Caco-2 (cell line): ENCODE results near the gene FAM170A. TPM values are rescaled to one million over a fixed set of nuclear protein-coding genes. Genes with fewer than 3 reads are reported as not detected.

Experiments
- Bru-seq: library from RNA; stranded (reverse); fragments of 400-500 nt; gene quantifications from one replicate; lab custom pipeline; 2021; lab: Mats Ljungman, UMichigan
- BruChase-seq, 2 experiments: library from RNA; stranded (reverse); fragments of 400-500 nt; gene quantifications; one replicate each; lab custom pipeline; 2021; lab: Mats Ljungman, UMichigan
- BruUV-seq: library from RNA; stranded (reverse); fragments of 400-500 nt; replicated peaks from 2 replicates; lab custom pipeline; 2021; lab: Mats Ljungman, UMichigan
- CTCF ChIA-PET: fragments of 300-600 bp; sonication (Branson Sonifier 250); formaldehyde crosslinking; loops from one replicate; lab custom pipeline; 2022; ENCODE audit warnings: antibody characterized with exemption; lab: Charles Lee
- POLR2A ChIA-PET: fragments of 300-600 bp; sonication (Branson Sonifier 250); formaldehyde crosslinking; loops from one replicate; lab custom pipeline; 2022; ENCODE audit warnings: antibody characterized with exemption; lab: Charles Lee
- DNase-seq, 2 experiments: peaks; one replicate each; pipeline versions ENCODE4 v3.0.0 to v3.0.0-alpha.2; 2020 to 2022
- H3K27me3 ChIP-seq: replicated peaks from 2 replicates; pipeline ENCODE4 v1.6.0; 2011; ENCODE audit warnings: low read length; ENCODE audit not compliant: control insufficient read depth, insufficient read depth
- H3K36me3 ChIP-seq: 2 replicates; pipeline ENCODE4 v1.5.1; 2011; ENCODE audit warnings: low read length; ENCODE audit not compliant: control insufficient read depth, insufficient read depth
- H3K4me1 ChIP-seq: fragments of 250-450 bp; sonication (Bioruptor Pico); 2 replicates; pipeline ENCODE4 v1.5.1; 2020; ENCODE audit warnings: mild to moderate bottlenecking
- H3K4me3 ChIP-seq: 2 replicates; pipeline ENCODE4 v1.5.1; 2011; ENCODE audit warnings: low read depth, mild to moderate bottlenecking, control low read depth, low read length
- H3K9me3 ChIP-seq: fragments of 250-450 bp; sonication (Bioruptor Pico); 2 replicates; pipeline ENCODE4 v1.5.1; 2020; ENCODE audit warnings: mild to moderate bottlenecking, moderate library complexity
- H3K27ac Mint-ChIP-seq: one replicate; pipeline ENCODE4 v1.8.0; 2022; ENCODE audit warnings: mixed read lengths; ENCODE audit not compliant: unreplicated experiment
- H3K27me3 Mint-ChIP-seq: one replicate; pipeline ENCODE4 v1.8.0; 2022; ENCODE audit warnings: mixed read lengths; ENCODE audit not compliant: insufficient read depth, unreplicated experiment
- H3K36me3 Mint-ChIP-seq: one replicate; pipeline ENCODE4 v1.8.0; 2022; ENCODE audit warnings: mild to moderate bottlenecking, mixed read lengths; ENCODE audit not compliant: insufficient read depth, unreplicated experiment
- H3K4me1 Mint-ChIP-seq: one replicate; pipeline ENCODE4 v1.8.0; 2022; ENCODE audit warnings: low read depth, mixed read lengths; ENCODE audit not compliant: unreplicated experiment
- H3K4me3 Mint-ChIP-seq: one replicate; pipeline ENCODE4 v1.8.0; 2022; ENCODE audit warnings: mild to moderate bottlenecking, moderate library complexity, mixed read lengths; ENCODE audit not compliant: unreplicated experiment
- H3K9me3 Mint-ChIP-seq: one replicate; pipeline ENCODE4 v1.8.0; 2022; ENCODE audit warnings: mixed read lengths; ENCODE audit not compliant: unreplicated experiment
- intact Hi-C: fragments of 100-400 bp; cut with micrococcal nuclease; formaldehyde crosslinking; loops from one replicate; pipeline ENCODE4 v1.10.0; 2022; ENCODE audit not compliant: unreplicated experiment
- long read RNA-seq: library from polyadenylated mRNA; stranded (forward); transcript quantifications from one replicate; pipeline ENCODE4 v2.0.0, GENCODE V29; 2022
- total RNA-seq: library from RNA; stranded (reverse); gene quantifications from 2 replicates; pipeline ENCODE4 v1.2.3, GENCODE V29; 2022
- TF ChIP-seq, protein P1 (sequence below), 2 experiments: fragments of 200-600 bp in 1 of 2; IDR thresholded peaks; 1 replicate in 1 of 2; 2 replicates in 1 of 2; pipeline versions ENCODE4 v1.5.1 to v1.8.0; 2011 to 2022; ENCODE audit warnings: antibody characterized with exemption in 1 of 2, control low read depth in 1 of 2, inconsistent platforms in 1 of 2, low read depth in 1 of 2, low read length in 1 of 2, mild to moderate bottlenecking in 1 of 2, moderate library complexity in 1 of 2; ENCODE audit not compliant: insufficient read depth in 1 of 2, severe bottlenecking in 1 of 2, unreplicated experiment in 1 of 2

The FAM170A gene, protein sequence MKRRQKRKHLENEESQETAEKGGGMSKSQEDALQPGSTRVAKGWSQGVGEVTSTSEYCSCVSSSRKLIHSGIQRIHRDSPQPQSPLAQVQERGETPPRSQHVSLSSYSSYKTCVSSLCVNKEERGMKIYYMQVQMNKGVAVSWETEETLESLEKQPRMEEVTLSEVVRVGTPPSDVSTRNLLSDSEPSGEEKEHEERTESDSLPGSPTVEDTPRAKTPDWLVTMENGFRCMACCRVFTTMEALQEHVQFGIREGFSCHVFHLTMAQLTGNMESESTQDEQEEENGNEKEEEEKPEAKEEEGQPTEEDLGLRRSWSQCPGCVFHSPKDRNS
- total RNA-seq (not detected in 2 replicates), Bru-seq, nascent RNA (percentile 25 among the genes with signal in this experiment), BruChase-seq, experiment 1, labeled RNA remaining after a 2-hour chase (percentile 32 among the genes with signal in this experiment), BruChase-seq, experiment 2, labeled RNA remaining after a 6-hour chase (percentile 21 among the genes with signal in this experiment)
- long read RNA-seq = 0 reads

GRCh38 chr5:119629339-119629738 is at the start of gene FAM170A:
FAM170A (plus strand) TSS chr5:119629558; CDS start chr5:119629769, 211 bp downstream.
- intact Hi-C loops = no loop called here
- H3K4me3 Mint-ChIP-seq = no peak within 1 kb of the TSS
- H3K36me3 Mint-ChIP-seq = no peaks in the 10 kb centered on the region
- no TSS peak for BruUV-seq
- Histone ChIP-seq H3K4me1 (no peaks in the 10 kb centered on the region), H3K9me3 (no peaks in the 10 kb centered on the region), H3K27me3 (no peaks in the 10 kb centered on the region), H3K4me3 (no peak within 1 kb of the TSS), H3K36me3 (no peaks in the 10 kb centered on the region)
- H3K27ac Mint-ChIP-seq = no peak within 1 kb of the TSS
- H3K27me3 Mint-ChIP-seq = peaks cover 5% of the 10 kb centered on the region
- TF ChIP-seq, protein P1, sequence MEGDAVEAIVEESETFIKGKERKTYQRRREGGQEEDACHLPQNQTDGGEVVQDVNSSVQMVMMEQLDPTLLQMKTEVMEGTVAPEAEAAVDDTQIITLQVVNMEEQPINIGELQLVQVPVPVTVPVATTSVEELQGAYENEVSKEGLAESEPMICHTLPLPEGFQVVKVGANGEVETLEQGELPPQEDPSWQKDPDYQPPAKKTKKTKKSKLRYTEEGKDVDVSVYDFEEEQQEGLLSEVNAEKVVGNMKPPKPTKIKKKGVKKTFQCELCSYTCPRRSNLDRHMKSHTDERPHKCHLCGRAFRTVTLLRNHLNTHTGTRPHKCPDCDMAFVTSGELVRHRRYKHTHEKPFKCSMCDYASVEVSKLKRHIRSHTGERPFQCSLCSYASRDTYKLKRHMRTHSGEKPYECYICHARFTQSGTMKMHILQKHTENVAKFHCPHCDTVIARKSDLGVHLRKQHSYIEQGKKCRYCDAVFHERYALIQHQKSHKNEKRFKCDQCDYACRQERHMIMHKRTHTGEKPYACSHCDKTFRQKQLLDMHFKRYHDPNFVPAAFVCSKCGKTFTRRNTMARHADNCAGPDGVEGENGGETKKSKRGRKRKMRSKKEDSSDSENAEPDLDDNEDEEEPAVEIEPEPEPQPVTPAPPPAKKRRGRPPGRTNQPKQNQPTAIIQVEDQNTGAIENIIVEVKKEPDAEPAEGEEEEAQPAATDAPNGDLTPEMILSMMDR (IDR thresholded peaks at IDR 0.05; ENCODE audit: insufficient read depth in 1 of 2, low read depth in 1 of 2, low read length in 1 of 2, severe bottlenecking in 1 of 2, unreplicated experiment in 1 of 2) = no peak
- H3K4me1 Mint-ChIP-seq = no peaks in the 10 kb centered on the region
- ChIA-PET POLR2A (no interaction called here), CTCF (no interaction called here)
- DNase-seq = no peak
- no peaks in the 10 kb centered on the region for H3K9me3 Mint-ChIP-seq

GRCh38 chr5:119582987-119583386 is 46.4 kb upstream of the FAM170A start:
- intact Hi-C loops = no loop called here
- H3K36me3 Mint-ChIP-seq = peaks cover 5% of the 10 kb centered on the region

DNA sequence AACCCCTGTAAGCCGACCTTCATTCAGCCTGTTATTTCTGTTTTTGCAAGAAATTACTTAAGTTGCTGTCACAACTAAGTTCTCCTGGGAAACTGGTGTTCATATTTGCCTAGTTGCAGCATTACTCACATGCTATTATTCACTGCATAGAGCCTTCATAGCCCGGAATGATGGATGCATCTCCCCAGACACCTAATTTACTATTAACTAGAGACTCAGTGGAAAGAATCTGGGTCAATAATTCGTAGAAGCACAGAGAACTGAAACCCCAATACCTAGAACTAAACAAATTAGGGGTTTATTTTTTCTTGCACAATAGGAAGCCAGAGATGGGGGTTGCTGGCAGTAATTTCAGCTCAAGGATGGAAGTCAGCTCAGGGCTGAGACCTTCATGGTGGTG is 45.7 kb upstream of the FAM170A start:
- ChIA-PET CTCF (no interaction called here), POLR2A (no interaction called here)
- Histone ChIP-seq H3K27me3 (no peaks in the 10 kb centered on the region), H3K4me3 (no peak overlapping the region), H3K4me1 (peaks cover 17% of the 10 kb centered on the region), H3K36me3 (no peaks in the 10 kb centered on the region; the same call in 1 of the 2 replicates), H3K9me3 (no peaks in the 10 kb centered on the region)
- Mint-ChIP-seq H3K4me1 (peaks cover 33% of the 10 kb centered on the region), H3K27ac (no peak overlapping the region), H3K27me3 (no peaks in the 10 kb centered on the region), H3K4me3 (no peak overlapping the region), H3K9me3 (no peaks in the 10 kb centered on the region), H3K36me3 (peaks cover 5% of the 10 kb centered on the region)
- no peak for DNase-seq
- TF ChIP-seq, protein P1 (IDR thresholded peaks at IDR 0.05; ENCODE audit: insufficient read depth in 1 of 2, low read depth in 1 of 2, low read length in 1 of 2, severe bottlenecking in 1 of 2, unreplicated experiment in 1 of 2) = no peak
- no TSS peak for BruUV-seq
- intact Hi-C loops = no loop called here

More at GRCh38 chr5:119582987-119583386, 46.4 kb upstream of the FAM170A start:
- no peaks in the 10 kb centered on the region for H3K9me3 ChIP-seq
- peaks cover 17% of the 10 kb centered on the region for H3K4me1 ChIP-seq
- TF ChIP-seq, protein P1 (IDR thresholded peaks at IDR 0.05; ENCODE audit: insufficient read depth in 1 of 2, low read depth in 1 of 2, low read length in 1 of 2, severe bottlenecking in 1 of 2, unreplicated experiment in 1 of 2) = no peak
- H3K4me3 Mint-ChIP-seq = no peak overlapping the region
- ChIA-PET CTCF (no interaction called here), POLR2A (no interaction called here)
- peaks cover 33% of the 10 kb centered on the region for H3K4me1 Mint-ChIP-seq
- no peaks in the 10 kb centered on the region; the same call in 1 of the 2 replicates for H3K36me3 ChIP-seq
- H3K27me3 ChIP-seq = no peaks in the 10 kb centered on the region
- H3K27ac Mint-ChIP-seq = no peak overlapping the region
- H3K27me3 Mint-ChIP-seq = no peaks in the 10 kb centered on the region
- no TSS peak for BruUV-seq
- H3K4me3 ChIP-seq = no peak overlapping the region
- DNase-seq = no peak
- no peaks in the 10 kb centered on the region for H3K9me3 Mint-ChIP-seq
